ENCODE measurements around the gene FADS3. TPM values are rescaled to one million over a fixed set of nuclear protein-coding genes. Genes with fewer than 3 reads are reported as not detected.

Gene FADS3
- total and polyA plus RNA-seq, 9 of the 15 experiments (the other 6 are each of a cell fraction or from before 2014, with no cell fraction given): 0.97 to 148 (median 92.7) TPM

DNA sequence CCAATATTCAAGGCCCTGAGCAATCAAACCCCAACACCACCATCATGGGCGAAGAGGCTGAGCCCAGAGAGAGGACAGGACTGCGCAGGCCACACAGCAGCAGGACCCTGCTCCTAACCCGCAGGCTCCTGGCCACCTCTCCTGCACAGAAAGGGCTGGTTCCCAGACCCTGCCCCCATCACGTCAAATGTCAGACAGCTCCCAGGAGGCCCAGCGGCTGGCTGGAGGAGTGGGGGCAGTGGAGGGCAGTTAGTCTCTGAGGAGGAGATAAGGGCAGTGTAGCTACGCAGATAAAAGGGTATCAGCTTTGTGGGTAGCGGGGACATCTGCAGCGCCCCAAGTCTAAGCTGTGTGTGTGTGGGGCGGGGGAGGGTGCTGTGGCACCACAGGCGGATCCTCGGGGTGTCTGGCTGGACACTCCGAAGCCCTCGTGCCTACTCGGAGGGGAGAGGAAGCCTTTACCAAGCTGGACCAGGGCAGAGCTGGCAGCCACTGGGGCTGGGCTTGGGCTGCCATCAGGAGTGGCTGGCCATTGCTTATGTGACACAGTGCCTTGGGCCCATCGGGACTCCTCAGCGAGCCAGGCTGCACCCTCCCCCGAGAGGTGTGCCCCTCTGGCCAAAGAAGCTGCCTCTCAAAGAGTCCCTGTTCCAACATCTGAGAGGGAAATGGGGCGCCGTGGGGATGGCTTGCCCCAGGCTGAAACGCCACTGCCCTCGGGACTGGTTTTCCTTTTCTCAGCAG is 21.5 kb downstream of the FADS3 start (continued):
- TF ChIP-seq, protein P1, sequence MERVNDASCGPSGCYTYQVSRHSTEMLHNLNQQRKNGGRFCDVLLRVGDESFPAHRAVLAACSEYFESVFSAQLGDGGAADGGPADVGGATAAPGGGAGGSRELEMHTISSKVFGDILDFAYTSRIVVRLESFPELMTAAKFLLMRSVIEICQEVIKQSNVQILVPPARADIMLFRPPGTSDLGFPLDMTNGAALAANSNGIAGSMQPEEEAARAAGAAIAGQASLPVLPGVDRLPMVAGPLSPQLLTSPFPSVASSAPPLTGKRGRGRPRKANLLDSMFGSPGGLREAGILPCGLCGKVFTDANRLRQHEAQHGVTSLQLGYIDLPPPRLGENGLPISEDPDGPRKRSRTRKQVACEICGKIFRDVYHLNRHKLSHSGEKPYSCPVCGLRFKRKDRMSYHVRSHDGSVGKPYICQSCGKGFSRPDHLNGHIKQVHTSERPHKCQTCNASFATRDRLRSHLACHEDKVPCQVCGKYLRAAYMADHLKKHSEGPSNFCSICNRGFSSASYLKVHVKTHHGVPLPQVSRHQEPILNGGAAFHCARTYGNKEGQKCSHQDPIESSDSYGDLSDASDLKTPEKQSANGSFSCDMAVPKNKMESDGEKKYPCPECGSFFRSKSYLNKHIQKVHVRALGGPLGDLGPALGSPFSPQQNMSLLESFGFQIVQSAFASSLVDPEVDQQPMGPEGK (CRISPR knock-in tag; IDR thresholded peaks at IDR 0.05; ENCODE audit: borderline replicate concordance): no peak; the same call in 1 of the 2 replicates
- peak; percentile 88 for TF ChIP-seq PML (IDR thresholded peaks at IDR 0.05; ENCODE audit: low read length)
- TF ChIP-seq, protein P2, sequence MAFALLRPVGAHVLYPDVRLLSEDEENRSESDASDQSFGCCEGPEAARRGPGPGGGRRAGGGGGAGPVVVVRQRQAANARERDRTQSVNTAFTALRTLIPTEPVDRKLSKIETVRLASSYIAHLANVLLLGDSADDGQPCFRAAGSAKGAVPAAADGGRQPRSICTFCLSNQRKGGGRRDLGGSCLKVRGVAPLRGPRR (CRISPR knock-in tag; IDR thresholded peaks at IDR 0.05): peak; percentile 91
- no peak for TF ChIP-seq NR0B1 (IDR thresholded peaks at IDR 0.05; ENCODE audit: partially characterized antibody)
- peak; percentile 83 for TF ChIP-seq SOX6 (IDR thresholded peaks at IDR 0.05)
- TF ChIP-seq, protein P3, sequence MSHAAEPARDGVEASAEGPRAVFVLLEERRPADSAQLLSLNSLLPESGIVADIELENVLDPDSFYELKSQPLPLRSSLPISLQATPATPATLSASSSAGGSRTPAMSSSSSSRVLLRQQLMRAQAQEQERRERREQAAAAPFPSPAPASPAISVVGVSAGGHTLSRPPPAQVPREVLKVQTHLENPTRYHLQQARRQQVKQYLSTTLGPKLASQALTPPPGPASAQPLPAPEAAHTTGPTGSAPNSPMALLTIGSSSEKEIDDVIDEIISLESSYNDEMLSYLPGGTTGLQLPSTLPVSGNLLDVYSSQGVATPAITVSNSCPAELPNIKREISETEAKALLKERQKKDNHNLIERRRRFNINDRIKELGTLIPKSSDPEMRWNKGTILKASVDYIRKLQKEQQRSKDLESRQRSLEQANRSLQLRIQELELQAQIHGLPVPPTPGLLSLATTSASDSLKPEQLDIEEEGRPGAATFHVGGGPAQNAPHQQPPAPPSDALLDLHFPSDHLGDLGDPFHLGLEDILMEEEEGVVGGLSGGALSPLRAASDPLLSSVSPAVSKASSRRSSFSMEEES (CRISPR knock-in tag; IDR thresholded peaks at IDR 0.05): no peak; the same call in 1 of the 2 replicates
- TF ChIP-seq CBX2 (IDR thresholded peaks at IDR 0.05; ENCODE audit: insufficient read depth, low read length, poor library complexity, severe bottlenecking): no peak
- TF ChIP-seq ATF1 (CRISPR knock-in tag; IDR thresholded peaks at IDR 0.05): no peak
- peak; percentile 74 for TF ChIP-seq ATF1 (tag; IDR thresholded peaks at IDR 0.05)
- TF ChIP-seq ZHX1 (conservative IDR thresholded peaks at IDR 0.05; ENCODE audit: low read length): no peak
- TF ChIP-seq ZFP1 (CRISPR knock-in tag; IDR thresholded peaks at IDR 0.05): peak; percentile 43; the same call in 1 of the 2 replicates
- TF ChIP-seq ZNF699 (CRISPR knock-in tag; IDR thresholded peaks at IDR 0.05; ENCODE audit: insufficient replicate concordance): no peak
- TF ChIP-seq SLC30A9 (CRISPR knock-in tag; IDR thresholded peaks at IDR 0.05): no peak
- peak; percentile 68; the same call in 1 of the 2 replicates for TF ChIP-seq ELF4 (CRISPR knock-in tag; IDR thresholded peaks at IDR 0.05)
- TF ChIP-seq, protein P4, sequence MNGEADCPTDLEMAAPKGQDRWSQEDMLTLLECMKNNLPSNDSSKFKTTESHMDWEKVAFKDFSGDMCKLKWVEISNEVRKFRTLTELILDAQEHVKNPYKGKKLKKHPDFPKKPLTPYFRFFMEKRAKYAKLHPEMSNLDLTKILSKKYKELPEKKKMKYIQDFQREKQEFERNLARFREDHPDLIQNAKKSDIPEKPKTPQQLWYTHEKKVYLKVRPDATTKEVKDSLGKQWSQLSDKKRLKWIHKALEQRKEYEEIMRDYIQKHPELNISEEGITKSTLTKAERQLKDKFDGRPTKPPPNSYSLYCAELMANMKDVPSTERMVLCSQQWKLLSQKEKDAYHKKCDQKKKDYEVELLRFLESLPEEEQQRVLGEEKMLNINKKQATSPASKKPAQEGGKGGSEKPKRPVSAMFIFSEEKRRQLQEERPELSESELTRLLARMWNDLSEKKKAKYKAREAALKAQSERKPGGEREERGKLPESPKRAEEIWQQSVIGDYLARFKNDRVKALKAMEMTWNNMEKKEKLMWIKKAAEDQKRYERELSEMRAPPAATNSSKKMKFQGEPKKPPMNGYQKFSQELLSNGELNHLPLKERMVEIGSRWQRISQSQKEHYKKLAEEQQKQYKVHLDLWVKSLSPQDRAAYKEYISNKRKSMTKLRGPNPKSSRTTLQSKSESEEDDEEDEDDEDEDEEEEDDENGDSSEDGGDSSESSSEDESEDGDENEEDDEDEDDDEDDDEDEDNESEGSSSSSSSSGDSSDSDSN (IDR thresholded peaks at IDR 0.05; ENCODE audit: borderline replicate concordance in 1 of 2, low read depth in 2 of 2, low read length in 2 of 2): 0 out of 4 replicates have a peak, but pooled peaks of 1 of the 2 experiments have one; percentile 21
- no peak; the same call in 1 of the 2 replicates for TF ChIP-seq ZNF79 (CRISPR knock-in tag; IDR thresholded peaks at IDR 0.05; ENCODE audit: low read depth)

All from K562 (cell line).